Natural killer cell (primary cell): ENCODE data around the gene SMYD2. TPM values are rescaled to one million over a fixed set of nuclear protein-coding genes. Genes with fewer than 3 reads are reported as not detected.

Source experiments
- ATAC-seq, 3 donors: fragments of 150-1000 bp in 2 of 3; fragments of 200-7000 bp in 1 of 3; cut with Tn5 transposase; 1 replicate in 1 of 3; 2 replicates in 2 of 3; pipeline ENCODE4 v1.10.0; 2021; ENCODE audit warnings: mild to moderate bottlenecking in 2 of 3, moderate library complexity in 2 of 3
- DNase-seq, 2 donors: peaks; one replicate each; pipeline versions ENCODE4 v3.0.0 to v3.0.0-alpha.2; 2013 to 2021; ENCODE audit warnings: mixed read lengths in 1 of 2
- H3K27ac ChIP-seq: one replicate; pipeline ENCODE4 v1.5.1; 2013; ENCODE audit warnings: mild to moderate bottlenecking, low read length
- H3K27me3 ChIP-seq: one replicate; pipeline ENCODE4 v1.6.1; 2013; ENCODE audit warnings: low read length; ENCODE audit not compliant: control insufficient read depth, insufficient read depth
- H3K36me3 ChIP-seq: one replicate; pipeline ENCODE4 v1.6.1; 2013; ENCODE audit warnings: low read length; ENCODE audit not compliant: control insufficient read depth, insufficient read depth
- H3K4me1 ChIP-seq: one replicate; pipeline ENCODE4 v1.6.1; 2013; ENCODE audit warnings: low read length; ENCODE audit not compliant: control insufficient read depth, insufficient read depth
- H3K4me3 ChIP-seq: one replicate; pipeline ENCODE4 v1.5.1; 2013; ENCODE audit warnings: low read length
- H3K9me3 ChIP-seq: one replicate; pipeline ENCODE4 v1.6.1; 2013; ENCODE audit warnings: low read length; ENCODE audit not compliant: control insufficient read depth, insufficient read depth
- H3K27ac Mint-ChIP-seq, 2 donors: one replicate each; pipeline ENCODE4 v1.8.0; 2022; ENCODE audit warnings: mild to moderate bottlenecking in 2 of 2, mixed read lengths in 2 of 2, moderate library complexity in 1 of 2
- H3K27me3 Mint-ChIP-seq, 2 donors: one replicate each; pipeline ENCODE4 v1.8.0; 2022; ENCODE audit warnings: low read depth in 2 of 2, mixed read lengths in 2 of 2
- H3K36me3 Mint-ChIP-seq: one replicate; pipeline ENCODE4 v1.8.0; 2022; ENCODE audit warnings: mixed read lengths
- H3K4me1 Mint-ChIP-seq, 2 donors: one replicate each; pipeline ENCODE4 v1.8.0; 2022; ENCODE audit warnings: mixed read lengths in 2 of 2
- H3K4me3 Mint-ChIP-seq: one replicate; pipeline ENCODE4 v1.8.0; 2022; ENCODE audit warnings: mild to moderate bottlenecking, moderate library complexity, mixed read lengths
- H3K9me3 Mint-ChIP-seq, 2 donors: one replicate each; pipeline ENCODE4 v1.8.0; 2022; ENCODE audit warnings: mixed read lengths in 2 of 2
- CTCF ChIP-seq: fragments of 200-600 bp; IDR thresholded peaks from one replicate; pipeline ENCODE4 v1.8.0; 2022; ENCODE audit warnings: antibody characterized with exemption
- WGBS: methylation state at CpG from one replicate; pipeline ENCODE4 v1.1.7; 2013; ENCODE audit warnings: missing lambda C conversion rate; ENCODE audit not compliant: insufficient coverage; 5-methylcytosine and 5-hydroxymethylcytosine counted together
- intact Hi-C: fragments of 100-400 bp; cut with micrococcal nuclease; formaldehyde crosslinking; loops from one replicate; pipeline ENCODE4 v1.14.2; 2022
- total RNA-seq, 4 donors: library from RNA; stranded (reverse); fragments of 120-200 nt in 1 of 4; gene quantifications; one replicate each; pipeline versions ENCODE4 v1.2.3 to v1.2.4, GENCODE V29; 2013 to 2022

SMYD2 gene
- total RNA-seq, 3 donors from 2014 or later (not counting 1 experiment from before 2014, with no cell fraction given): 23.1 to 27.8 (median 26.9) TPM

GRCh38 chr1:214337015-214337414, 56.1 kb downstream of the SMYD2 start:
- Histone ChIP-seq H3K4me3 (no peak overlapping the region), H3K9me3 (no peaks in the 10 kb centered on the region), H3K27me3 (no peaks in the 10 kb centered on the region), H3K36me3 (peaks cover 13% of the 10 kb centered on the region), H3K27ac (no peak overlapping the region), H3K4me1 (no peaks in the 10 kb centered on the region)
- no peak for DNase-seq
- Mint-ChIP-seq H3K27ac (no peak overlapping the region), H3K4me1 (peaks cover 0 to 4% of the 10 kb centered on the region in 2 donors), H3K4me3 (no peak overlapping the region), H3K9me3 (no peaks in the 10 kb centered on the region), H3K36me3 (peaks cover 11% of the 10 kb centered on the region), H3K27me3 (no peaks in the 10 kb centered on the region)
- ATAC-seq: no peak
- WGBS: 92% methylated on average over 2 of the region's 2 CpGs
- no peak for TF ChIP-seq CTCF
- intact Hi-C loops: loop anchor here (10.0 kb wide), 2 partner anchors 108 to 1188 kb away; no protein-coding TSS in a partner anchor

GRCh38 chr1:214337511-214337910, 56.6 kb downstream of the SMYD2 start:
- Mint-ChIP-seq H3K4me3 (no peak overlapping the region), H3K27ac (no peak overlapping the region), H3K4me1 (peaks cover 0 to 4% of the 10 kb centered on the region in 2 donors), H3K9me3 (no peaks in the 10 kb centered on the region), H3K27me3 (no peaks in the 10 kb centered on the region), H3K36me3 (peaks cover 11% of the 10 kb centered on the region)
- H3K27me3 ChIP-seq: no peaks in the 10 kb centered on the region
- peaks cover 13% of the 10 kb centered on the region for H3K36me3 ChIP-seq
- 97% methylated on average over 6 of the region's 6 CpGs for WGBS
- TF ChIP-seq CTCF: no peak
- no peaks in the 10 kb centered on the region for H3K4me1 ChIP-seq
- no peaks in the 10 kb centered on the region for H3K9me3 ChIP-seq
- no peak overlapping the region for H3K4me3 ChIP-seq
- DNase-seq: no peak
- H3K27ac ChIP-seq: no peak overlapping the region
- intact Hi-C loops: loop anchor here (10.0 kb wide), 2 partner anchors 107 to 1187 kb away; no protein-coding TSS in a partner anchor
- ATAC-seq: no peak

- H3K9me3 ChIP-seq: no peaks in the 10 kb centered on the region
- Mint-ChIP-seq H3K4me1 (peaks cover 0 to 4% of the 10 kb centered on the region in 2 donors), H3K4me3 (no peak overlapping the region), H3K27me3 (no peaks in the 10 kb centered on the region), H3K9me3 (no peaks in the 10 kb centered on the region), H3K36me3 (peaks cover 11% of the 10 kb centered on the region), H3K27ac (no peak overlapping the region)
- no peak for TF ChIP-seq CTCF
- no peak for ATAC-seq
- DNase-seq: no peak
- no peaks in the 10 kb centered on the region for H3K27me3 ChIP-seq
- no peak overlapping the region for H3K27ac ChIP-seq
- 96% methylated on average over 3 of the region's 4 CpGs for WGBS
- H3K4me3 ChIP-seq: no peak overlapping the region
- H3K4me1 ChIP-seq: no peaks in the 10 kb centered on the region
- H3K36me3 ChIP-seq: peaks cover 13% of the 10 kb centered on the region
- intact Hi-C loops: loop anchor here (10.0 kb wide), 2 partner anchors 107 to 1187 kb away; no protein-coding TSS in a partner anchor
These were observed 57.3 kb downstream of the SMYD2 start for GRCh38 chr1:214338212-214338611.

- no peak for ATAC-seq
- DNase-seq: no peak
- Mint-ChIP-seq H3K4me1 (peaks cover 0 to 4% of the 10 kb centered on the region in 2 donors), H3K27ac (no peak overlapping the region), H3K27me3 (no peaks in the 10 kb centered on the region), H3K4me3 (no peak overlapping the region), H3K9me3 (peaks cover 2 to 4% of the 10 kb centered on the region in 2 donors), H3K36me3 (peaks cover 28% of the 10 kb centered on the region)
- Histone ChIP-seq H3K36me3 (peaks cover 9% of the 10 kb centered on the region), H3K4me3 (no peak overlapping the region), H3K27me3 (no peaks in the 10 kb centered on the region), H3K4me1 (no peaks in the 10 kb centered on the region), H3K9me3 (no peaks in the 10 kb centered on the region), H3K27ac (no peak overlapping the region)
- 92% methylated on average over 3 of the region's 3 CpGs for WGBS
- TF ChIP-seq CTCF: no peak
- intact Hi-C loops: no loop called here
These were observed 60.5 kb downstream of the SMYD2 start for GRCh38 chr1:214341459-214341858.
